ENCODE measurements around the gene WAC.

WAC gene

DNA sequence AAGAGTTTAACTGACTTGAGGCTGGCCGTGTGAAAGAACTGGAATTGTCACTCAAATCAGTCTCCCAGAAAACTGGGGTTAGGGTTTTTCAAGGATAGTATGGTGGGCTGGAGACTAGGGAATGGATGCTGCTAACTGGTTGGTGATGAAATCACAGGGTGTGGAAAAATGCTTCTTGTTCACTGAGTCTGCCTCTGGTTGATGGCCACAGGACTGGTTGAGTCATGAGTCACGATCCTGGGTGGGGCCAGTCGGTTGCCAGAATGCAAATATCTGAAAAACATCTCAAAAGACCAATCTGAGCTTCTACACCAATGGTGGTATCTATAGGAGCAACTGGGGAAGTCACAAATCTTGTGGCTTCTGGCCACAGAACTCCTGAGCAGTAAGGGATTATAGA is 128.1 kb downstream of the WAC start:
- DNase-seq (ENCODE audit: low read depth) = peak; percentile 80
- H3K4me3 ChIP-seq (ENCODE audit: low read length) = no peak overlapping the region
- TF ChIP-seq, protein P1, sequence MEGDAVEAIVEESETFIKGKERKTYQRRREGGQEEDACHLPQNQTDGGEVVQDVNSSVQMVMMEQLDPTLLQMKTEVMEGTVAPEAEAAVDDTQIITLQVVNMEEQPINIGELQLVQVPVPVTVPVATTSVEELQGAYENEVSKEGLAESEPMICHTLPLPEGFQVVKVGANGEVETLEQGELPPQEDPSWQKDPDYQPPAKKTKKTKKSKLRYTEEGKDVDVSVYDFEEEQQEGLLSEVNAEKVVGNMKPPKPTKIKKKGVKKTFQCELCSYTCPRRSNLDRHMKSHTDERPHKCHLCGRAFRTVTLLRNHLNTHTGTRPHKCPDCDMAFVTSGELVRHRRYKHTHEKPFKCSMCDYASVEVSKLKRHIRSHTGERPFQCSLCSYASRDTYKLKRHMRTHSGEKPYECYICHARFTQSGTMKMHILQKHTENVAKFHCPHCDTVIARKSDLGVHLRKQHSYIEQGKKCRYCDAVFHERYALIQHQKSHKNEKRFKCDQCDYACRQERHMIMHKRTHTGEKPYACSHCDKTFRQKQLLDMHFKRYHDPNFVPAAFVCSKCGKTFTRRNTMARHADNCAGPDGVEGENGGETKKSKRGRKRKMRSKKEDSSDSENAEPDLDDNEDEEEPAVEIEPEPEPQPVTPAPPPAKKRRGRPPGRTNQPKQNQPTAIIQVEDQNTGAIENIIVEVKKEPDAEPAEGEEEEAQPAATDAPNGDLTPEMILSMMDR (IDR thresholded peaks at IDR 0.05; ENCODE audit: insufficient read depth, low read depth, low read length, missing control alignments) = no peak

DNA sequence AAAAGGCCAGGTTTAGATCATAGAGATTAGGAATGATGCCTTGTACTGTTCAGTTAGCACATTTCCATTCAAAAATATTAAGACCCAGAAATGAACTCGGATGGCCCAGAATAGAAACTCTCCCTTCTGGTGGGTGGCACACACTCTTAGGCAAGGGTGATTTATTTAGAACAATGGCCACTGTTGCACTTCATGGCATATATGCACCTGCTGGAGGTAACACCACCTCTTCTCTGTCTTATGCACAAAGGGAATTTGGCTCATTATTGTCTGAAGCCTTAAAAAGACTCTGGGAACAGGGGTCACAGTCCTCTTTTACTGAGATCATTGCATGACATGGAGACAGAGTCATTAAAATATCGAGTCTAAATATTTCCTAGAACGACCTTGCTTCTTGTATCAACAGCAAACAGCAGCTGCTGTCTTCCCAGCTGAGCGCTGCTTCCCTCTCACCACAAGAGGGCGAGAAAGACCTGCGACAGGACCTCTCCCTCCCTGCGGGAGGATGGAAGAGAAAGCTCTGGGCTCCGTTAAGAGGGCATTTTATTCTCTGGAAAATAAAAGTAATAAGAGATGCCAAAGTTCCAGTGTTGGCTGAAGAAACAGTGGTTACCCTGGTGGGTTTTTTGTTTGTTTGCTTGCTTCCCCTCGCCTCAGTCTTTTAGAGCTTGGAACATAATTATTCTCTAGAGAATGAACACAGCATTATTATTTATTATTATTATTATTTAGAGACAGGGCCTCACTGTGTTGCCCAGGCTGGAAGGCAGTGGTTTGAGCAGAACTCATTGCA is 130.9 kb downstream of the WAC start:
- peak; percentile 81 for DNase-seq (ENCODE audit: low read depth)
- no peak overlapping the region for H3K4me3 ChIP-seq (ENCODE audit: low read length)
- TF ChIP-seq, protein P1 (IDR thresholded peaks at IDR 0.05; ENCODE audit: insufficient read depth, low read depth, low read length, missing control alignments) = peak; percentile 100

- DNase-seq (ENCODE audit: low read depth) = no peak
- H3K4me3 ChIP-seq (ENCODE audit: low read length) = no peak overlapping the region
- TF ChIP-seq, protein P1 (IDR thresholded peaks at IDR 0.05; ENCODE audit: insufficient read depth, low read depth, low read length, missing control alignments) = no peak
These were observed 131.4 kb downstream of the WAC start for GRCh38 chr10:28664369-28664740.

DNA sequence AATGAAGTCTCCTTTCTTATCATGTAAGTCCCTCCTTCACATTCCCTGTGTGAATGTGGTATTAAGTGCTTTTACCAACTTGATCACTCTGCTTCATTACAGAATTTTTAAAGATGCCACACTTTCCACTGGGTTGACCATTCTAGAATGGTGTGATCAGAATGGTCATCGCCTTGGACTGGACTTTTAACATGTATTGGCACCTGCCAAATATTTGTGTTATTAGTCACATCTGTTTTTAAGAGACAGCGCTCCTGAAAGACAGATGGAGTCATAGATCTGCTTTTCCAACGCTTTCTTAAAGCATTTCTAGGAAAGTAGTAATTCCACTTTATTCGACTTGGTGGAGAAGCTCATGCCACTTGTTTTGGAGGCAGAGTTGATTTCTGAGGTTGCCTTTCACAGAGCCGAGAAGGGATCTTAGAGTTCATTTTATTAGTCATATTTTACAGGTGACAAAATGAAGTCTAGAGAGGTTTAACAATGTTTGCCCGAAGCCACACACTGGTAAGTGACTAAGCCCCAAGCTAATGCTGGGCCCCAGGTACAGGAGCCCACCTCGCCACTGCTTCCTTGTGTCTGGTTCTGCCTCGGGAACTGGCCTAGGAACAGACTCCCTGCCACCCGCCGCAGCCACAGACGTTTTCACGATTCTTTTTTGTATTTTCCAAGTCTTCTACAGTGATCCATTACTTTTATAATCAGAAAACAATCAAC is 134.0 kb downstream of the WAC start:
- DNase-seq (ENCODE audit: low read depth) = no peak
- no peak overlapping the region for H3K4me3 ChIP-seq (ENCODE audit: low read length)
- TF ChIP-seq, protein P1 (IDR thresholded peaks at IDR 0.05; ENCODE audit: insufficient read depth, low read depth, low read length, missing control alignments) = no peak

DNA sequence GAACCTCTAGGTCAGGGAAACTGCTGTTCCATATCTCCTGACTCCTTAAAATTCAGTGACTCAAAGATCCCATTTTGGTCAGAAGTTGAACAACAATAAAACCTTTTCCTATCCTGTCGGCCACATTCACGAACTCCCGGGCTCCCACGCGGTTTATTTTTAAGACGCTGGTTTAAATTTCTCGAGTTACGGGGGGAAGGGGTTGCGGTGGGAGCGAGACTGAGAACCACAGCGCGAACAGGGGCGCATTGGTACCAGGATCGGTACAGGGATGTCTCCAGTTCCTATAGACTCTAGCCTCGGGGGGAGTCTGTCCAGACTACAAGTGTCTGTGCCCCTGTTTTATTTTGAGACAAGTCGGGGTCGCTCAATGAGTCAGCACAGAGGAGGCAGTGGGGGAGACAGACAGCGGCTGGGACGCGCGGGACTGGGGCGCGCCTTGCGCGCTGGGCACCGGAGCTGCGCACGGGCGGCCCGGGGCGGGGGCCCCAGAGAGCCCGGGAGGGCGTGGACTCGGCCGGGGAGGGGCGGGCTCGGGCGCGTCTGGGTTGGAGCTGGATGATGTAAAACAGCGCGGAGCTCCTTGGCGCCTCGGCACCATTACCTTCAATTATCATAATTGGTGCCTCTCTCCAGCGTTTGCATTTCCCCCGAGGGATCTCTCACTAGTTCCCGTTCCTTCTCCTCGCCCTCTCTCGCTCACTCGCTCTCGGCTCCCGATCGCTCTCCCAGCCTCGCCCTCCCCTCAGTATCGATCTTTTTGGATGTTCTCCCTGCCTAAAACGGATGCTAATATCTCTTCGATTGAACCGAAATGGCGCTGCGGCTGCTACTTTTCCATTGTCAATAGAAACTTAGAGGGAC is 135.7 kb downstream of the WAC start:
- H3K4me3 ChIP-seq (ENCODE audit: low read length) = peak overlapping the region; percentile 47
- DNase-seq (ENCODE audit: low read depth) = peak; percentile 69
- TF ChIP-seq, protein P1 (IDR thresholded peaks at IDR 0.05; ENCODE audit: insufficient read depth, low read depth, low read length, missing control alignments) = no peak

DNA sequence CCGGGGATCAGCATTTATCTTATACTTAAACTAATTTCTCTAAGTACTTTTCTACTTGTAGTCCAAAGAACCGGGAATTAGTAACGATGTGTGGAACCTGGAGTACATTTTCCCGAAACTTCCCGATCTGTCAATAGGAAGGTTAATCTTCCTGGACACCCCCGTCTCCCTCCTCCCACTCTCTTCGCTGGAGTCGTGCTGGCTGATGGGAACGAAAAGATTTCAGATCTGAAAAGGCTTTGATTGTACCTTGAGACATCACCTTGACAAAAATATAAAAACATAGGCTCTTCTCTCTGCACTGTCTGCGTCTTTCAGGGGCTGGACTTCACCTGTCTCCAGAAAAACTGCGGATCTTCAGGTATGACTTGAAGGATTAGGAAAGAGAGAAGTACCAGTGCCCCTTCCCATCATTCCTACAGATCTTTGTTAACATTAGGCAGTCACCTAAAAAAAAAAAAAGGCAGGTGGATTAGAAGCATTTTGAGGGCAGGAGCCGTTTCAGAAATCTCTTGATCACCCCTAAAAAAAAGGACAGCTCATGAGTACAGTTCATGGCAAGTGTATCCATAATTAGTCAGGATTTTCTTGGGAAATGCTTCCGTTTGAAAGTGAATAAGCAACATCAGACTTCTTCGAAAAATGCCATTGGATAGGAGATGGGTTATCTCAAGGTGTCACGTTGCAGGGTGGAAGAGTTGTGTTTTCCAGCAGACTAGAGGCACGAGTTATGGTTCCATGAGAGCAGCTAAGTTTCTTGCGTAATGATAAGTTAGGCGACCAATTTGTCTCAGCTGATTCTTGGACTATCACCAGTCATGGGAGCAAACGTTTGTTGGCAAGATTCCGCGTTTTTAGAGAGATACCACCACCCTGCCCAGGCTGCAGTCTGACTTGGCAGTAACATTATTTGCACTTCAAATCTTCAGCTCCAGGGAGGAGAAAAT is 136.6 kb downstream of the WAC start:
- no peak for DNase-seq (ENCODE audit: low read depth)
- TF ChIP-seq, protein P1 (IDR thresholded peaks at IDR 0.05; ENCODE audit: insufficient read depth, low read depth, low read length, missing control alignments) = no peak
- peak overlapping the region; percentile 47 for H3K4me3 ChIP-seq (ENCODE audit: low read length)
